Measurements from ENCODE around the gene UGT1A9. TPM values are rescaled to one million over a fixed set of nuclear protein-coding genes. Genes with fewer than 3 reads are reported as not detected.

Gene UGT1A9
- total RNA-seq, 2 donors from 2014 or later = not detected

- H3K27ac ChIP-seq (ENCODE audit: low read depth, low read length) = no peak overlapping the region
- H3K9me3 ChIP-seq (ENCODE audit: control insufficient read depth, low read length) = no peaks in the 10 kb centered on the region
- H3K9ac ChIP-seq (ENCODE audit: extremely low read depth, low read length, poor library complexity, severe bottlenecking) = no peak overlapping the region
- no peaks in the 10 kb centered on the region for H3K4me1 Mint-ChIP-seq
- H3K27me3 ChIP-seq (ENCODE audit: control insufficient read depth, insufficient read depth, low read length, poor library complexity, severe bottlenecking) = no peaks in the 10 kb centered on the region
- no peaks in the 10 kb centered on the region for H3K36me3 Mint-ChIP-seq (ENCODE audit: low read depth)
- no peaks in the 10 kb centered on the region for H3K4me1 ChIP-seq (ENCODE audit: control insufficient read depth, insufficient read depth, low read length)
- peaks cover 8% of the 10 kb centered on the region for H3K27me3 Mint-ChIP-seq (ENCODE audit: insufficient read depth)
- H3K27ac Mint-ChIP-seq = no peak overlapping the region
- TF ChIP-seq CTCF (conservative IDR thresholded peaks at IDR 0.05) = no peak
- 93 to 100% methylated on average over 5 to 6 of the region's 6 CpGs for WGBS, 2 experiments (ENCODE audit: insufficient coverage in 1 of 2, insufficient read length in 1 of 2)
- H3K4me3 Mint-ChIP-seq = no peak overlapping the region
- H3K36me3 ChIP-seq (ENCODE audit: control insufficient read depth, insufficient read depth, low read length) = no peaks in the 10 kb centered on the region
- DNase-seq = peak; percentile 17
- no peak overlapping the region for H3K4me3 ChIP-seq (ENCODE audit: low read length)
- peaks cover 2% of the 10 kb centered on the region for H3K9me3 Mint-ChIP-seq
Measured at GRCh38 chr2:233810385-233810784, 138.7 kb downstream of the UGT1A9 start.

- no peak overlapping the region for H3K27ac ChIP-seq (ENCODE audit: low read depth, low read length)
- no peaks in the 10 kb centered on the region for H3K4me1 ChIP-seq (ENCODE audit: control insufficient read depth, insufficient read depth, low read length)
- no peak for TF ChIP-seq CTCF (conservative IDR thresholded peaks at IDR 0.05)
- no peak overlapping the region for H3K4me3 ChIP-seq (ENCODE audit: low read length)
- no peaks in the 10 kb centered on the region for H3K9me3 ChIP-seq (ENCODE audit: control insufficient read depth, low read length)
- peaks cover 8% of the 10 kb centered on the region for H3K27me3 Mint-ChIP-seq (ENCODE audit: insufficient read depth)
- H3K9me3 Mint-ChIP-seq = peaks cover 2% of the 10 kb centered on the region
- H3K36me3 ChIP-seq (ENCODE audit: control insufficient read depth, insufficient read depth, low read length) = no peaks in the 10 kb centered on the region
- no peak overlapping the region for H3K4me3 Mint-ChIP-seq
- 78 to 89% methylated on average over 2 to 4 of the region's 4 CpGs for WGBS, 2 experiments (ENCODE audit: insufficient coverage in 1 of 2, insufficient read length in 1 of 2)
- peak; percentile 20 for DNase-seq
- H3K27me3 ChIP-seq (ENCODE audit: control insufficient read depth, insufficient read depth, low read length, poor library complexity, severe bottlenecking) = no peaks in the 10 kb centered on the region
- H3K4me1 Mint-ChIP-seq = no peaks in the 10 kb centered on the region
- no peak overlapping the region for H3K27ac Mint-ChIP-seq
- no peaks in the 10 kb centered on the region for H3K36me3 Mint-ChIP-seq (ENCODE audit: low read depth)
- no peak overlapping the region for H3K9ac ChIP-seq (ENCODE audit: extremely low read depth, low read length, poor library complexity, severe bottlenecking)
Measured at GRCh38 chr2:233811087-233811486, 139.4 kb downstream of the UGT1A9 start.

- Mint-ChIP-seq H3K9me3 (no peaks in the 10 kb centered on the region), H3K27me3 (ENCODE audit: insufficient read depth) (peaks cover 8% of the 10 kb centered on the region), H3K4me1 (no peaks in the 10 kb centered on the region)
Measured at GRCh38 chr2:233811732-233812131, 140.0 kb downstream of the UGT1A9 start.

More at GRCh38 chr2:233811732-233812131, 140.0 kb downstream of the UGT1A9 start:
- DNase-seq = peak; percentile 2
- H3K4me1 ChIP-seq (ENCODE audit: control insufficient read depth, insufficient read depth, low read length) = no peaks in the 10 kb centered on the region
- H3K27ac ChIP-seq (ENCODE audit: low read depth, low read length) = no peak overlapping the region
- no peak for TF ChIP-seq CTCF (conservative IDR thresholded peaks at IDR 0.05)
- no peak overlapping the region for H3K9ac ChIP-seq (ENCODE audit: extremely low read depth, low read length, poor library complexity, severe bottlenecking)
- no peaks in the 10 kb centered on the region for H3K27me3 ChIP-seq (ENCODE audit: control insufficient read depth, insufficient read depth, low read length, poor library complexity, severe bottlenecking)
- H3K36me3 ChIP-seq (ENCODE audit: control insufficient read depth, insufficient read depth, low read length) = no peaks in the 10 kb centered on the region
- H3K4me3 ChIP-seq (ENCODE audit: low read length) = no peak overlapping the region
- 94% methylated on average over 3 to 8 of the region's 8 CpGs for WGBS, 2 experiments (ENCODE audit: insufficient coverage in 1 of 2, insufficient read length in 1 of 2)
- no peaks in the 10 kb centered on the region for H3K9me3 ChIP-seq (ENCODE audit: control insufficient read depth, low read length)
- Mint-ChIP-seq H3K36me3 (ENCODE audit: low read depth) (no peaks in the 10 kb centered on the region), H3K27ac (no peak overlapping the region), H3K4me3 (no peak overlapping the region)

All from endodermal cell (in vitro differentiated cells).